T-helper 17 cell (primary cell): Measurements from ENCODE around the gene CEP120. TPM values are rescaled to one million over a fixed set of nuclear protein-coding genes. Genes with fewer than 3 reads are reported as not detected.
"Not testable (repeated sequence)": the region's sequence is repeated elsewhere in the genome, so short reads cannot be mapped to it uniquely, and the experiment has no call there.

Experiments used
- ATAC-seq: fragments of 150-1000 bp; cut with Tn5 transposase; 2 replicates; pipeline ENCODE4 v1.10.0; 2021; ENCODE audit warnings: mild to moderate bottlenecking, moderate library complexity
- DNase-seq, 3 donors: peaks; one replicate each; pipeline versions ENCODE4 v3.0.0 to v3.0.0-alpha.2; 2020 to 2021
- H3K9me3 ChIP-seq: one replicate; pipeline ENCODE4 v1.7.0; 2013; ENCODE audit warnings: low read length, mild to moderate bottlenecking; ENCODE audit not compliant: control insufficient read depth, poor library complexity, severe bottlenecking
- H3K27ac Mint-ChIP-seq: one replicate; pipeline ENCODE4 v1.8.0; 2022; ENCODE audit warnings: mild to moderate bottlenecking, moderate library complexity, mixed read lengths
- H3K27me3 Mint-ChIP-seq: one replicate; pipeline ENCODE4 v1.8.0; 2022; ENCODE audit warnings: mixed read lengths
- H3K36me3 Mint-ChIP-seq: one replicate; pipeline ENCODE4 v1.8.0; 2022; ENCODE audit warnings: low read depth, mixed read lengths
- H3K4me1 Mint-ChIP-seq: one replicate; pipeline ENCODE4 v1.8.0; 2022; ENCODE audit warnings: mild to moderate bottlenecking, mixed read lengths
- H3K4me3 Mint-ChIP-seq: one replicate; pipeline ENCODE4 v1.8.0; 2022; ENCODE audit warnings: mild to moderate bottlenecking, moderate library complexity, mixed read lengths
- total RNA-seq, 4 donors: library from RNA in 2 of 4; stranded (reverse) in 2 of 4; gene quantifications; one replicate each; pipeline ENCODE4 v1.2.3 and lab custom pipeline; 2022 to 2026

CEP120 gene
- total RNA-seq, 2 donors from 2014 or later = 58.6 to 60.5 TPM

GRCh38 chr5:123450114-123450513 is 26.9 kb upstream of the CEP120 start:
- Mint-ChIP-seq H3K27ac (no peak overlapping the region), H3K36me3 (no peaks in the 10 kb centered on the region), H3K4me1 (no peaks in the 10 kb centered on the region), H3K27me3 (peaks cover 19% of the 10 kb centered on the region), H3K4me3 (no peak overlapping the region)
- DNase-seq = no peak
- no peaks in the 10 kb centered on the region for H3K9me3 ChIP-seq
- ATAC-seq = no peak

DNA sequence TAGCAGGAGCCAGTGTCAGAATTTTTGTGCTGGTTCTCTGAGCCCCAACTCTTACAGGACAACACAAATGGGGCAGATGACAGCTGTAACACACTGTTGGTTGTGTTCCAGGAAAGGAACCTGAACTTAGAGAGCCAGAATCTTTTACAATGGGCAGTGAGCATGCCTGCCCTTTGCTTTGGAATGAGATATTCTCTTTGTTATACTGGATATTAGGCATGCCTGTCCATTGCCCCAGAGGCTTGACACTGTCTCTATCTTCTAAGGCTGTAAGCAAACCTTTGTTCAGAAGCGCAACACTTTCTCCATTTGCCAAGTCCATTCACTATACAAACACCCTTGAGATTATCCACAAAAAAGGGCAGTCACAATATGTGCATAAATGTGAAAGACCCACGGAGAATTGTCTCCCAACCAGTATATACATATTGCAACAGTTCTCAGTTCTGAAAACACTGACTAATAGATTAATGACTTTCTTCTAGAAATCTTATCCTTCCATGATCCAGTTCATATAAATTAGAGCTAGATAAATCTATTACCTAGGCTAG is 26.3 kb upstream of the CEP120 start:
- DNase-seq = no peak
- Mint-ChIP-seq H3K27ac (no peak overlapping the region), H3K4me1 (no peaks in the 10 kb centered on the region), H3K4me3 (no peak overlapping the region), H3K27me3 (peaks cover 17% of the 10 kb centered on the region), H3K36me3 (no peaks in the 10 kb centered on the region)
- no peaks in the 10 kb centered on the region for H3K9me3 ChIP-seq
- no peak for ATAC-seq

DNA sequence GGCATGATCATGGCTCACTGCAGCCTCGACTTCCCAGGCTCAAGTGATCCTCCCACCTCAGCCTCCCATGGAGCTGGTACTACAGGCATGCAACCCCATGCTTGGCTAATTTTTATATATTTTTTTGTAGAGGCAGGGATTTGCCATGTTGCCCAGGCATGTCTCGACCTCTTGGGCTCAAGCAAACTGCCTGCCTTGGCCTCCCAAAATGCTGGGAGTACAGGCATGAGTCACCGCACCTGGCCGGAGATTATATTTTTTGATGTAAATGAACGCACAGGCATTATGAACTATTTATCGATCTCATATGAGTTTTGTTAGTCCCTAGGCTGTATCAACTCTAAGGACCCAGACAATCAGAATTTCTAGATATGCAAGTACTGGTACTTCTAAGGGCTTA is 25.5 kb upstream of the CEP120 start:
- H3K4me1 Mint-ChIP-seq = no peaks in the 10 kb centered on the region
- no peak for ATAC-seq
- no peak for DNase-seq
- H3K27ac Mint-ChIP-seq = no peak overlapping the region
- no peak overlapping the region for H3K4me3 Mint-ChIP-seq
- peaks cover 19% of the 10 kb centered on the region for H3K27me3 Mint-ChIP-seq
- no peaks in the 10 kb centered on the region for H3K36me3 Mint-ChIP-seq
- H3K9me3 ChIP-seq = no peaks in the 10 kb centered on the region

DNA sequence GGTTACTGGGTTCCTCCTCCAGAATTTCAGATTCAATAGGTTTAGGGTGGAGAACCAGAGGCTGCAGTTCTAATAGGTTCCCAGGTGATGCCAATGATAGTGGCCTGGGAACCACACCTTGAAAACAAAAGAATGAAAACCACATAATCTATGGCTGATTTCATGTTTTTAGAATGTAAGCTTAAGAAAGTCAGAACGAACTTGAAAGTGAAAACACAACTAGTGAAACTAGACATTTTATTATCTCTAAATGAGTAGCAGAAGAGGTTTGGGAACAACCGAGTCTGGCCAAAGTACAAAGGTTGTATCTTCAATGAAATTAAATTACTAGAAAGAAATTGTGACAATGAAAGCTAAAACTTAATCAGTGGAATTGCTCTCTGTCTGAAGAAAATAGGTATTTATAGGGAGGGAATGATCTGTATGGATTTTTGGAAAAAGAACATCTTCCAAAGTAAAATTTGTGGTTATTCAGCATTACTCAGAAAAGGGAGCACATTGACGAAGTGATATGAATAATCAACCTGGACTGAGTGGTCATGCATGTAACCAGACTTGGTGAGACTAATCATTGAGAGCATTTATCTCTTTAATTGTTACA is 24.9 kb upstream of the CEP120 start:
- no peaks in the 10 kb centered on the region for H3K9me3 ChIP-seq
- ATAC-seq = no peak
- Mint-ChIP-seq H3K27ac (no peak overlapping the region), H3K4me3 (no peak overlapping the region), H3K36me3 (no peaks in the 10 kb centered on the region), H3K27me3 (peaks cover 19% of the 10 kb centered on the region), H3K4me1 (no peaks in the 10 kb centered on the region)
- no peak for DNase-seq

- Mint-ChIP-seq H3K36me3 (no peaks in the 10 kb centered on the region), H3K4me1 (peaks cover 4% of the 10 kb centered on the region), H3K27ac (no peak overlapping the region), H3K4me3 (no peak overlapping the region), H3K27me3 (peaks cover 17% of the 10 kb centered on the region)
- ATAC-seq (no peak), DNase-seq (no peak)
- no peaks in the 10 kb centered on the region for H3K9me3 ChIP-seq
These were observed 20.8 kb upstream of the CEP120 start for GRCh38 chr5:123444016-123444415.

- H3K4me1 Mint-ChIP-seq = peaks cover 5% of the 10 kb centered on the region
- ATAC-seq = peak; percentile 54
- H3K27ac Mint-ChIP-seq = no peak overlapping the region
- peaks cover 11% of the 10 kb centered on the region for H3K27me3 Mint-ChIP-seq
- H3K36me3 Mint-ChIP-seq = no peaks in the 10 kb centered on the region
- H3K4me3 Mint-ChIP-seq = no peak overlapping the region
- no peaks in the 10 kb centered on the region for H3K9me3 ChIP-seq
- DNase-seq = no peak
These were observed 18.2 kb upstream of the CEP120 start for GRCh38 chr5:123441408-123441807.

DNA sequence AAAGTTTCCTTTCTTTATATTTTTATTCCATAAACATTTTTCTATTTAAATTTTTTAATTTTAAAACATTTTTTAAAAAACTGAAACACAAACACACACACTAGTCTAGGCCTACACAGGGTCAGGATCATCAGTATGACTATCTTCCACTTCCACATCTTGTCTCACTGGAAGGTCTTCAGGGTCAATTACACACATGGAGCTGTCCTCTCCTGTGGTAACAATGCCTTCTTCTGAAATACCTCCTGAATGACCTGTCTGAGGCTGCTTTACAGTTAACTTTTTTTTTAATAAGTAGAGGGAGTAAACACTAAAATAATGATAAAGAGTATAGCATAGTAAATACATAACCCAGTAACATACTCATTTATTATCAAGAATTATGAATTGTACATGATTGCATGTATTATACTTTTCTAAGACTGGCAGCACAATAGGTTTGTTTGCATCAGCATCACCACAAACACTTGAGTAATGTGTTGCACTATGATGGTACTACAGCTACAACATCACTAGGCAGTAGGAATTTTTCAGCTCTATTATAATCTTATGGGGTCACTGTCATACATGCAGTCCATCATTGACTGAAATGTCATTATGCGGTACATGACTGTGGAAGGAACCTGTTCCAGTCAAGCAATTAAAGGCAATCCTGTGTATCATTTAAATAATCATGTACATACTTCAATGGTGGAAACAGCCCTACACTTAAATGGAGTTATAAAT is 17.4 kb upstream of the CEP120 start:
- Mint-ChIP-seq H3K36me3 (no peaks in the 10 kb centered on the region), H3K4me3 (no peak overlapping the region), H3K4me1 (peaks cover 5% of the 10 kb centered on the region), H3K27ac (no peak overlapping the region), H3K27me3 (peaks cover 4% of the 10 kb centered on the region)
- ATAC-seq = no peak
- DNase-seq = no peak
- H3K9me3 ChIP-seq = no peaks in the 10 kb centered on the region

GRCh38 chr5:123439709-123440108 is 16.5 kb upstream of the CEP120 start:
- DNase-seq = no peak
- Mint-ChIP-seq H3K4me3 (no peak overlapping the region), H3K4me1 (peaks cover 5% of the 10 kb centered on the region), H3K27ac (no peak overlapping the region), H3K36me3 (no peaks in the 10 kb centered on the region), H3K27me3 (peaks cover 4% of the 10 kb centered on the region)
- no peaks in the 10 kb centered on the region for H3K9me3 ChIP-seq
- ATAC-seq = no peak

- ATAC-seq = peak; percentile 44
- Mint-ChIP-seq H3K4me3 (no peak overlapping the region), H3K27me3 (no peaks in the 10 kb centered on the region), H3K4me1 (peaks cover 5% of the 10 kb centered on the region), H3K27ac (peak overlapping the region; percentile 77), H3K36me3 (peaks cover 2% of the 10 kb centered on the region)
- H3K9me3 ChIP-seq = no peaks in the 10 kb centered on the region
- DNase-seq = no peak
These were observed 15.7 kb upstream of the CEP120 start for GRCh38 chr5:123438902-123439301.

DNA sequence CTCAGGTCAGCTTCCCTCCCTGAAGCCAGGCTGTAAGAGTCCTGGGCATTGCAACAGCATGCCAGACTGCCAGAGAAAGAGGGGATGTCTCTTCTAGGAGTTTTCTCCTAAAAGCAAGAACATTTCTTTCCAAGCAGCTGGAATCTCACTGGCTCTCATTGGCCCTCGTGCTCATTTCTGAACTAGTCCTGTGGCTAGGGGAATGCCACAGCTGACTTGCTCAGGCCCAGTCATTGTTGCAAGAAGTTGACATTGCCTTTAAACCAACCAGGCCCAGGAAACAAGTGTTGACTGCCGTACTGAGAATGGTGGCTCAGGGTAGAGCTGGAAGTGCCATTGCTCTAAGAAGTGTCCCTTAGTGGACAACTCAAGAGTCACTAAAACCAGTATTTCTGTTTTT is 15.0 kb upstream of the CEP120 start:
- Mint-ChIP-seq H3K4me1 (peaks cover 5% of the 10 kb centered on the region), H3K27ac (no peak overlapping the region), H3K27me3 (no peaks in the 10 kb centered on the region), H3K4me3 (no peak overlapping the region), H3K36me3 (peaks cover 2% of the 10 kb centered on the region)
- ATAC-seq = peak; percentile 33
- H3K9me3 ChIP-seq = no peaks in the 10 kb centered on the region
- no peak for DNase-seq

DNA sequence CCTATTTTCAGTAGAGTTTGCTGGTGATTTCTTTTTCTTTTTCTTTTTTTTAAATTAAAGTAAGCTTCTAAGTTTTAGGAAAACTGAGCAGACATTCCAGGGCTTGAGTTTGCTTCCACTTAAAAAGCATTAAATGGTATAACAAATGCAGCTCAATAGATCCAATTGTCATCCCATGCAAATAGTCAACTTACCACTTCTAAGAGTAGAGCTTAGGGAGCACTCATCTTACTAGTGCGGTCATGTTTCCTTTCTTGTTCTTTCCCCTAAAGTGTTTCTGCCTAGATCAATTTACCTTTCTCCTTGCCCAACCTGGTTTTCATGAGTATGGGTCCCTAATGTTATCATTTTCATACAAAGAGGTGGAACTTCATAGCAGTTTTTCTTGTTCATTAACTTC is 13.0 kb upstream of the CEP120 start:
- no peaks in the 10 kb centered on the region for H3K9me3 ChIP-seq
- ATAC-seq (no peak), DNase-seq (no peak)
- Mint-ChIP-seq H3K36me3 (peaks cover 2% of the 10 kb centered on the region), H3K4me1 (peaks cover 5% of the 10 kb centered on the region), H3K27ac (no peak overlapping the region), H3K4me3 (no peak overlapping the region), H3K27me3 (peaks cover 16% of the 10 kb centered on the region)

DNA sequence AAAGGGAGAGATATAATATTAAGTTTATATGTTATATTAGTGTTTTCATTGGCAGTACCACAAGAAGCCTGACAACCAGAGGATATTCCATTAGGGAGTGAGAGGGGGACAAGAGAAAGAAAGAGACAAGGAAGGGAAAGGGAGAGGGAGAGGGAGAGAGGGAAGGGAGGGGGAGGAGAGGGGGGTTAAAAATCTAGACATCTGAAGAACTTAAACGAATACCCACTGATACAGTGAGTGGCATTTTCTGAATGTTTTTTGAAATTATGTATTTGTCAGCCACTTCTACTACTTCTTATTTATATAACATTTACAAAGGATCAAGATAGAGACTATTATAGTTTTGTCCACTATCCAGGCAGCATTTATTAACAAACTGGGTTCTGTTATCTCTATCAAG is 11.6 kb upstream of the CEP120 start:
- no peaks in the 10 kb centered on the region for H3K9me3 ChIP-seq
- Mint-ChIP-seq H3K36me3 (peaks cover 2% of the 10 kb centered on the region), H3K4me3 (no peak overlapping the region), H3K27me3 (peaks cover 16% of the 10 kb centered on the region), H3K4me1 (peaks cover 5% of the 10 kb centered on the region), H3K27ac (no peak overlapping the region)
- ATAC-seq (no peak), DNase-seq (no peak)

GRCh38 chr5:123433596-123433995 is 10.4 kb upstream of the CEP120 start:
- no peak overlapping the region for H3K4me3 Mint-ChIP-seq
- H3K36me3 Mint-ChIP-seq = peaks cover 2% of the 10 kb centered on the region
- H3K27me3 Mint-ChIP-seq = peaks cover 16% of the 10 kb centered on the region
- no peaks in the 10 kb centered on the region for H3K9me3 ChIP-seq
- no peak for DNase-seq
- no peak overlapping the region for H3K27ac Mint-ChIP-seq
- no peak for ATAC-seq
- H3K4me1 Mint-ChIP-seq = no peaks in the 10 kb centered on the region

GRCh38 chr5:123430441-123430840 is 7.2 kb upstream of the CEP120 start:
- H3K4me3 Mint-ChIP-seq, H3K36me3 Mint-ChIP-seq, H3K9me3 ChIP-seq, DNase-seq, ATAC-seq, H3K4me1 Mint-ChIP-seq, H3K27ac Mint-ChIP-seq: not testable (repeated sequence)
- peaks cover 16% of the 10 kb centered on the region for H3K27me3 Mint-ChIP-seq
